NCI-H128 (cell line): ENCODE measurements around the gene TSC22D1.
"Not testable (repeated sequence)": the region's sequence is repeated elsewhere in the genome, so short reads cannot be mapped to it uniquely, and the experiment has no call there.

ENCODE experiments used
- DNase-seq: peaks from one replicate; lab custom pipeline; 2025; ENCODE audit not compliant: unreplicated experiment; lab: John Stamatoyannopoulos, UW

Gene TSC22D1

GRCh38 chr13:44573790-44574465, 2.2 kb downstream of the TSC22D1 start:
- no peak for DNase-seq

GRCh38 chr13:44573071-44573470, 3.1 kb downstream of the TSC22D1 start:
- DNase-seq: no peak

- DNase-seq: no peak
These were observed 9.5 kb downstream of the TSC22D1 start for GRCh38 chr13:44566601-44567000.

- DNase-seq: no peak
These were observed 10.2 kb downstream of the TSC22D1 start for GRCh38 chr13:44565881-44566280.

- no peak for DNase-seq
These were observed 11.2 kb downstream of the TSC22D1 start for GRCh38 chr13:44564936-44565335.

- DNase-seq: not testable (repeated sequence)
These were observed 13.3 kb downstream of the TSC22D1 start for GRCh38 chr13:44562853-44563252.

- no peak for DNase-seq
These were observed 14.8 kb downstream of the TSC22D1 start for GRCh38 chr13:44561351-44561750.

GRCh38 chr13:44557986-44558385, 18.1 kb downstream of the TSC22D1 start:
- DNase-seq: no peak

GRCh38 chr13:44555207-44555606, 20.9 kb downstream of the TSC22D1 start:
- DNase-seq: no peak

- no peak for DNase-seq
These were observed 26.7 kb downstream of the TSC22D1 start for GRCh38 chr13:44549476-44549875.

GRCh38 chr13:44546164-44546563, 30.0 kb downstream of the TSC22D1 start:
- DNase-seq: no peak

- no peak for DNase-seq
These were observed 32.8 kb downstream of the TSC22D1 start for GRCh38 chr13:44543369-44543768.

- DNase-seq: no peak
These were observed 33.8 kb downstream of the TSC22D1 start for GRCh38 chr13:44542361-44542760.

- no peak for DNase-seq
These were observed 34.5 kb downstream of the TSC22D1 start for GRCh38 chr13:44541601-44542000.

GRCh38 chr13:44540761-44541434, 35.2 kb downstream of the TSC22D1 start:
- DNase-seq: no peak

GRCh38 chr13:44537248-44537647, 38.9 kb downstream of the TSC22D1 start:
- DNase-seq: no peak

GRCh38 chr13:44523146-44524015, 52.7 kb downstream of the TSC22D1 start:
- no peak for DNase-seq

- DNase-seq: no peak
These were observed 56.5 kb downstream of the TSC22D1 start for GRCh38 chr13:44519642-44520041.

GRCh38 chr13:44516771-44517170, 59.4 kb downstream of the TSC22D1 start:
- DNase-seq: no peak

GRCh38 chr13:44514278-44514677, 61.9 kb downstream of the TSC22D1 start:
- no peak for DNase-seq

GRCh38 chr13:44509853-44510252, 66.3 kb downstream of the TSC22D1 start:
- DNase-seq: not testable (repeated sequence)
